Smooth muscle cell (in vitro differentiated cells): ENCODE measurements around the gene H19. TPM values are rescaled to one million over a fixed set of nuclear protein-coding genes. Genes with fewer than 3 reads are reported as not detected.

Source experiments
- DNase-seq: peaks from one replicate; lab custom pipeline; 2025; ENCODE audit not compliant: unreplicated experiment; lab: John Stamatoyannopoulos, UW
- H2AFZ ChIP-seq: fragments of 200-600 bp; sonication (generic); 2 replicates; pipeline ENCODE4 v1.6.0; 2016; ENCODE audit warnings: antibody characterized with exemption, low read depth, mild to moderate bottlenecking
- H3F3A ChIP-seq: fragments of 200-600 bp; sonication (generic); 2 replicates; pipeline ENCODE4 v1.6.0; 2017; ENCODE audit warnings: antibody characterized with exemption, low read depth
- H3K27ac ChIP-seq: fragments of 200-600 bp; sonication (generic); 2 replicates; pipeline ENCODE4 v1.5.1; 2016; ENCODE audit warnings: low read depth, mild to moderate bottlenecking
- H3K27me3 ChIP-seq: fragments of 200-600 bp; sonication (generic); 2 replicates; pipeline ENCODE4 v1.6.1; 2016; ENCODE audit warnings: low read depth, mild to moderate bottlenecking
- H3K36me3 ChIP-seq: fragments of 200-600 bp; sonication (generic); 2 replicates; pipeline ENCODE4 v1.5.1; 2016; ENCODE audit warnings: low read depth
- H3K4me1 ChIP-seq: fragments of 200-600 bp; sonication (generic); 2 replicates; pipeline ENCODE4 v1.5.1; 2016; ENCODE audit warnings: low read depth
- H3K4me2 ChIP-seq: fragments of 200-600 bp; sonication (generic); 2 replicates; pipeline ENCODE4 v1.6.0; 2016; ENCODE audit warnings: mild to moderate bottlenecking
- H3K4me3 ChIP-seq: fragments of 200-600 bp; sonication (generic); 2 replicates; pipeline ENCODE4 v1.5.1; 2016; ENCODE audit warnings: mild to moderate bottlenecking
- H3K79me2 ChIP-seq: fragments of 200-600 bp; sonication (generic); 2 replicates; pipeline ENCODE4 v1.6.0; 2016; ENCODE audit warnings: low read depth, mild to moderate bottlenecking
- H3K9ac ChIP-seq: fragments of 200-600 bp; sonication (generic); 2 replicates; pipeline ENCODE4 v1.6.0; 2016; ENCODE audit warnings: low read depth
- H3K9me3 ChIP-seq: fragments of 200-600 bp; sonication (generic); replicated peaks from 2 replicates; pipeline ENCODE4 v1.5.1; 2016; ENCODE audit warnings: low read depth
- H4K20me1 ChIP-seq: fragments of 200-600 bp; sonication (generic); 2 replicates; pipeline ENCODE4 v1.6.0; 2016; ENCODE audit warnings: low read depth
- CTCF ChIP-seq: fragments of 200-600 bp; sonication (generic); IDR thresholded peaks from 2 replicates; pipeline ENCODE4 v1.5.1; 2017; ENCODE audit warnings: borderline replicate concordance, mild to moderate bottlenecking, antibody characterized with exemption; ENCODE audit not compliant: insufficient read depth, poor library complexity, severe bottlenecking
- WGBS: methylation state at CpG from one replicate; pipeline ENCODE4 v1.1.7; 2016; ENCODE audit warnings: low lambda C conversion rate; 5-methylcytosine and 5-hydroxymethylcytosine counted together
- polyA plus RNA-seq: library from polyadenylated mRNA; unstranded; fragments of >200 nt; fragmentation: Nextera tagmentation; extraction: Ambion mirVana; gene quantifications from 2 replicates; pipeline ENCODE4 v1.2.1, GENCODE V29; 2016
- total RNA-seq: library from RNA; depleted of rRNA; stranded (reverse); fragments of >200 nt; gene quantifications from 2 replicates; pipeline ENCODE4 v1.2.3, GENCODE V29; 2014

The H19 gene
- total and polyA plus RNA-seq, 2 experiments from 2014 or later = 2.6 to 3.3 TPM

- Histone ChIP-seq H3K9ac (no peak overlapping the region), H3K4me2 (no peak overlapping the region), H3K27ac (no peak overlapping the region), H2AFZ (no peak overlapping the region), H3K36me3 (no peaks in the 10 kb centered on the region), H4K20me1 (no peaks in the 10 kb centered on the region), H3K4me3 (no peak overlapping the region), H3K4me1 (no peaks in the 10 kb centered on the region), H3F3A (no peaks in the 10 kb centered on the region), H3K79me2 (no peaks in the 10 kb centered on the region), H3K27me3 (no peaks in the 10 kb centered on the region), H3K9me3 (no peaks in the 10 kb centered on the region)
- no peak for TF ChIP-seq CTCF
- no peak for DNase-seq
- no CpG with 5 or more reads among the region's 29 CpGs for WGBS
These were observed 44.7 kb downstream of the H19 start for GRCh38 chr11:1952806-1953482.

- H2AFZ ChIP-seq = no peak overlapping the region
- H3K4me1 ChIP-seq = no peaks in the 10 kb centered on the region
- H3K9me3 ChIP-seq = no peaks in the 10 kb centered on the region
- H4K20me1 ChIP-seq = no peaks in the 10 kb centered on the region
- no peak overlapping the region for H3K4me2 ChIP-seq
- H3K79me2 ChIP-seq = no peaks in the 10 kb centered on the region
- no peak overlapping the region for H3K27ac ChIP-seq
- no CpG with 5 or more reads among the region's 15 CpGs for WGBS
- H3K27me3 ChIP-seq = no peaks in the 10 kb centered on the region
- H3K4me3 ChIP-seq = no peak overlapping the region
- no peak overlapping the region for H3K9ac ChIP-seq
- no peak for TF ChIP-seq CTCF
- no peaks in the 10 kb centered on the region for H3F3A ChIP-seq
- DNase-seq = no peak
- no peaks in the 10 kb centered on the region for H3K36me3 ChIP-seq
These were observed 47.7 kb downstream of the H19 start for GRCh38 chr11:1949922-1950321.

GRCh38 chr11:1949302-1949701, 48.3 kb downstream of the H19 start:
- Histone ChIP-seq H3K36me3 (no peaks in the 10 kb centered on the region), H3K9me3 (no peaks in the 10 kb centered on the region), H2AFZ (no peak overlapping the region), H3K9ac (no peak overlapping the region), H4K20me1 (no peaks in the 10 kb centered on the region), H3K27ac (no peak overlapping the region), H3F3A (no peaks in the 10 kb centered on the region), H3K4me2 (no peak overlapping the region), H3K4me1 (no peaks in the 10 kb centered on the region), H3K4me3 (no peak overlapping the region), H3K79me2 (no peaks in the 10 kb centered on the region), H3K27me3 (no peaks in the 10 kb centered on the region)
- no CpG with 5 or more reads among the region's 6 CpGs for WGBS
- no peak for TF ChIP-seq CTCF
- no peak for DNase-seq

GRCh38 chr11:1948389-1948788, 49.3 kb downstream of the H19 start:
- no peak for DNase-seq
- Histone ChIP-seq H3K79me2 (no peaks in the 10 kb centered on the region), H3K9ac (no peak overlapping the region), H3K4me3 (no peak overlapping the region), H3K27ac (no peak overlapping the region), H3K27me3 (no peaks in the 10 kb centered on the region), H4K20me1 (no peaks in the 10 kb centered on the region), H3F3A (no peaks in the 10 kb centered on the region), H3K9me3 (no peaks in the 10 kb centered on the region), H3K4me1 (no peaks in the 10 kb centered on the region), H3K4me2 (no peak overlapping the region), H3K36me3 (no peaks in the 10 kb centered on the region), H2AFZ (no peak overlapping the region)
- no peak for TF ChIP-seq CTCF
- WGBS = no CpG with 5 or more reads among the region's 11 CpGs
